GM18909 (cell line): Measurements from ENCODE around the gene SCN8A.
"Not testable (repeated sequence)": the region's sequence is repeated elsewhere in the genome, so short reads cannot be mapped to it uniquely, and the experiment has no call there.

ENCODE experiments used
- ATAC-seq: cut with Tn5 transposase; IDR thresholded peaks from one replicate; pipeline ENCODE4 v1.9.1; 2021; ENCODE audit warnings: mild to moderate bottlenecking; ENCODE audit not compliant: unreplicated experiment, poor library complexity

SCN8A gene

GRCh38 chr12:51752234-51752889 lies 161.3 kb downstream of the SCN8A start:
- ATAC-seq: no peak

GRCh38 chr12:51753980-51754675 lies 163.1 kb downstream of the SCN8A start:
- ATAC-seq: no peak

- no peak for ATAC-seq
These were observed 164.2 kb downstream of the SCN8A start for GRCh38 chr12:51755251-51755650.

- no peak for ATAC-seq
These were observed 168.1 kb downstream of the SCN8A start for GRCh38 chr12:51759175-51759574.

GRCh38 chr12:51759695-51760094 lies 168.7 kb downstream of the SCN8A start:
- ATAC-seq: no peak

- ATAC-seq: no peak
These were observed 169.2 kb downstream of the SCN8A start for GRCh38 chr12:51760231-51760630.

GRCh38 chr12:51763743-51764142 lies 172.7 kb downstream of the SCN8A start:
- no peak for ATAC-seq

GRCh38 chr12:51766067-51766676 lies 175.1 kb downstream of the SCN8A start:
- ATAC-seq: no peak

GRCh38 chr12:51771008-51771407 lies 180.0 kb downstream of the SCN8A start:
- ATAC-seq: no peak

GRCh38 chr12:51773145-51773869 lies 182.3 kb downstream of the SCN8A start:
- ATAC-seq: no peak

- no peak for ATAC-seq
These were observed 183.9 kb downstream of the SCN8A start for GRCh38 chr12:51774933-51775332.

- ATAC-seq: no peak
These were observed 186.4 kb downstream of the SCN8A start for GRCh38 chr12:51777457-51777856.

GRCh38 chr12:51777973-51778372 lies 186.9 kb downstream of the SCN8A start:
- no peak for ATAC-seq

- no peak for ATAC-seq
These were observed 188.8 kb downstream of the SCN8A start for GRCh38 chr12:51779876-51780275.

- no peak for ATAC-seq
These were observed 193.7 kb downstream of the SCN8A start for GRCh38 chr12:51784688-51785087.

- no peak for ATAC-seq
These were observed 194.9 kb downstream of the SCN8A start for GRCh38 chr12:51785906-51786305.

- ATAC-seq: no peak
These were observed 197.8 kb downstream of the SCN8A start for GRCh38 chr12:51788876-51789275.

- no peak for ATAC-seq
These were observed 201.4 kb downstream of the SCN8A start for GRCh38 chr12:51792417-51792816.

GRCh38 chr12:51793201-51793600 lies 202.2 kb downstream of the SCN8A start:
- no peak for ATAC-seq

GRCh38 chr12:51797301-51797700 lies 206.3 kb downstream of the SCN8A start:
- no peak for ATAC-seq

GRCh38 chr12:51798051-51798450 lies 207.0 kb downstream of the SCN8A start:
- ATAC-seq: not testable (repeated sequence)
